ENCODE data around the gene ADAM21.
"Not testable (repeated sequence)": the region's sequence is repeated elsewhere in the genome, so short reads cannot be mapped to it uniquely, and the experiment has no call there.

- TF ChIP-seq CTCF, POLR2A (IDR thresholded peaks at IDR 0.05): not testable (repeated sequence)
Observed at GRCh38 chr14:70419270-70419931, 32.6 kb upstream of the ADAM21 start.
